ENCODE data around the gene PDIA4. TPM values are rescaled to one million over a fixed set of nuclear protein-coding genes. Genes with fewer than 3 reads are reported as not detected.

The PDIA4 gene
- total RNA-seq, 1 donor from 2014 or later: 152 TPM

GRCh38 chr7:148987751-148988512, 40.4 kb downstream of the PDIA4 start:
- no peaks in the 10 kb centered on the region for H3K9me3 Mint-ChIP-seq (ENCODE audit: unreplicated experiment)
- peaks cover 30% of the 10 kb centered on the region for H3K4me1 Mint-ChIP-seq (ENCODE audit: unreplicated experiment)
- no peak for TF ChIP-seq CTCF (IDR thresholded peaks at IDR 0.05)
- no peak for DNase-seq (ENCODE audit: extremely low spot score, unreplicated experiment)
- H3K36me3 Mint-ChIP-seq (ENCODE audit: unreplicated experiment): no peaks in the 10 kb centered on the region
- H3K27ac Mint-ChIP-seq (ENCODE audit: unreplicated experiment): peak overlapping the region; percentile 94
- H3K27me3 Mint-ChIP-seq (ENCODE audit: unreplicated experiment): no peaks in the 10 kb centered on the region
- peak overlapping the region; percentile 91 for H3K4me3 Mint-ChIP-seq (ENCODE audit: unreplicated experiment)

- Mint-ChIP-seq H3K36me3 (ENCODE audit: unreplicated experiment) (no peaks in the 10 kb centered on the region), H3K27me3 (ENCODE audit: unreplicated experiment) (no peaks in the 10 kb centered on the region), H3K9me3 (ENCODE audit: unreplicated experiment) (no peaks in the 10 kb centered on the region)
Measured at GRCh38 chr7:148987010-148987750, 41.1 kb downstream of the PDIA4 start.

GRCh38 chr7:148986742-148987009, 41.6 kb downstream of the PDIA4 start:
- no peak for TF ChIP-seq CTCF (IDR thresholded peaks at IDR 0.05)
- Mint-ChIP-seq H3K27ac (ENCODE audit: unreplicated experiment) (peak overlapping the region; percentile 94), H3K4me1 (ENCODE audit: unreplicated experiment) (peaks cover 32% of the 10 kb centered on the region), H3K9me3 (ENCODE audit: unreplicated experiment) (no peaks in the 10 kb centered on the region), H3K36me3 (ENCODE audit: unreplicated experiment) (no peaks in the 10 kb centered on the region), H3K27me3 (ENCODE audit: unreplicated experiment) (no peaks in the 10 kb centered on the region), H3K4me3 (ENCODE audit: unreplicated experiment) (peak overlapping the region; percentile 34)
- no peak for DNase-seq (ENCODE audit: extremely low spot score, unreplicated experiment)

More at GRCh38 chr7:148987010-148987750, 41.1 kb downstream of the PDIA4 start:
- no peak for TF ChIP-seq CTCF (IDR thresholded peaks at IDR 0.05)
- Mint-ChIP-seq H3K4me1 (ENCODE audit: unreplicated experiment) (peaks cover 32% of the 10 kb centered on the region), H3K27ac (ENCODE audit: unreplicated experiment) (peak overlapping the region; percentile 94), H3K4me3 (ENCODE audit: unreplicated experiment) (peak overlapping the region; percentile 91)
- DNase-seq (ENCODE audit: extremely low spot score, unreplicated experiment): no peak

GRCh38 chr7:148983200-148984146, 44.8 kb downstream of the PDIA4 start:
- Mint-ChIP-seq H3K27me3 (ENCODE audit: unreplicated experiment) (peaks cover 6% of the 10 kb centered on the region), H3K9me3 (ENCODE audit: unreplicated experiment) (no peaks in the 10 kb centered on the region), H3K4me3 (ENCODE audit: unreplicated experiment) (peak overlapping the region; percentile 98), H3K4me1 (ENCODE audit: unreplicated experiment) (peaks cover 31% of the 10 kb centered on the region), H3K36me3 (ENCODE audit: unreplicated experiment) (no peaks in the 10 kb centered on the region), H3K27ac (ENCODE audit: unreplicated experiment) (peak overlapping the region; percentile 84)
- no peak for DNase-seq (ENCODE audit: extremely low spot score, unreplicated experiment)
- TF ChIP-seq CTCF (IDR thresholded peaks at IDR 0.05): no peak

All from osteocyte (in vitro differentiated cells).